Karpas-422 (cell line): ENCODE measurements around the gene TGFBRAP1. TPM values are rescaled to one million over a fixed set of nuclear protein-coding genes. Genes with fewer than 3 reads are reported as not detected.

Source experiments
- DNase-seq: peaks from one replicate; pipeline ENCODE4 v3.0.0-alpha.2; 2015
- H2AFZ ChIP-seq: fragments of 200-600 bp; sonication (generic); 2 replicates; pipeline ENCODE4 v1.6.1; 2014; ENCODE audit warnings: antibody characterized with exemption, low read length, mixed read lengths
- H3K27ac ChIP-seq: fragments of 200-600 bp; sonication (generic); 2 replicates; pipeline ENCODE4 v1.5.1; 2014; ENCODE audit warnings: mild to moderate bottlenecking, low read length, moderate library complexity
- H3K27me3 ChIP-seq: fragments of 200-600 bp; sonication (generic); 2 replicates; pipeline ENCODE4 v1.6.1; 2014; ENCODE audit warnings: low read length, mixed read lengths
- H3K36me3 ChIP-seq: fragments of 200-600 bp; sonication (generic); 2 replicates; pipeline ENCODE4 v1.6.1; 2014; ENCODE audit warnings: low read length, mixed read lengths; ENCODE audit not compliant: insufficient read depth
- H3K4me1 ChIP-seq: fragments of 200-600 bp; sonication (generic); 2 replicates; pipeline ENCODE4 v1.6.1; 2014; ENCODE audit warnings: mild to moderate bottlenecking, low read length, mixed read lengths
- H3K4me2 ChIP-seq: fragments of 200-600 bp; sonication (generic); 2 replicates; pipeline ENCODE4 v1.6.1; 2014; ENCODE audit warnings: low read length, low read depth, mild to moderate bottlenecking; ENCODE audit not compliant: poor library complexity, severe bottlenecking
- H3K4me3 ChIP-seq: fragments of 200-600 bp; sonication (generic); 2 replicates; pipeline ENCODE4 v1.5.1; 2014; ENCODE audit warnings: mild to moderate bottlenecking, antibody characterized with exemption, low read length, mixed read lengths
- H3K79me2 ChIP-seq: fragments of 200-600 bp; sonication (generic); 2 replicates; pipeline ENCODE4 v1.6.1; 2014; ENCODE audit warnings: mild to moderate bottlenecking, low read length, mixed read lengths
- H3K9ac ChIP-seq: fragments of 200-600 bp; sonication (generic); 2 replicates; pipeline ENCODE4 v1.6.0; 2014; ENCODE audit warnings: low read length
- H3K9me2 ChIP-seq: fragments of 200-600 bp; sonication (generic), shearing (Covaris generic); replicated peaks from 2 replicates; pipeline ENCODE4 v1.6.0; 2014; ENCODE audit warnings: mild to moderate bottlenecking, low read length, moderate library complexity; ENCODE audit not compliant: insufficient read depth
- H3K9me3 ChIP-seq: fragments of 300-700, 200-600 bp; sonication (generic); 2 replicates; pipeline ENCODE4 v1.6.1; 2014; ENCODE audit warnings: low read length, mixed read lengths
- H4K20me1 ChIP-seq: fragments of 200-600 bp; sonication (generic); 2 replicates; pipeline ENCODE4 v1.6.1; 2014; ENCODE audit warnings: mild to moderate bottlenecking, antibody characterized with exemption, low read length, low read depth; ENCODE audit not compliant: insufficient read depth
- total RNA-seq: library from RNA; depleted of rRNA; stranded (reverse); fragments of >200 nt; shearing (Covaris generic); gene quantifications from 2 replicates; pipeline ENCODE4 v1.2.3, GENCODE V29; 2014; ENCODE audit warnings: low replicate concordance

Gene TGFBRAP1
- total RNA-seq, 1 experiment from 2014 or later, result 23.0 TPM

DNA sequence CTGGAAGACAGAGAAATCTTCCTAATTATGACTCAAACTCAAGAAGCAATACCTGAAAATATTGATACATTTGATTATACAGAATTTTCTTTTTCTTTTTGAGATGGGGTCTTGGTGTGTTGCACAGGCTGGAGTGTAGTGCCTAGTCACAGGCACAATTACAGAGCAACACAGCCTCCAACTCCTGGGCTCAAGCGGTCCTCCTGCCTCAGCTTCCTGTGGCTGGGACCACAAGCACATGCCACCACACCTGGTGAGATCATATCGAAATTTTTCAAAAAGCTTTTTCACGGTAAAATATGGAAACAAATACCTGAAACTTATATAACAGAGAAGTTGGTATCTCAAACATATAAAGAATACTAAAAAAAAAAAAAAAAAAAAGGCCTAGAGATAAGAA, 27.9 kb downstream of the TGFBRAP1 start:
- no peak overlapping the region for H3K4me2 ChIP-seq
- H3K9me3 ChIP-seq, result no peaks in the 10 kb centered on the region
- H3K9me2 ChIP-seq, result no peaks in the 10 kb centered on the region
- H3K9ac ChIP-seq, result no peak overlapping the region
- peaks cover 2% of the 10 kb centered on the region; the same call in 1 of the 2 replicates for H3K4me1 ChIP-seq
- peaks cover 84% of the 10 kb centered on the region for H3K79me2 ChIP-seq
- H2AFZ ChIP-seq, result no peak overlapping the region
- H3K27ac ChIP-seq, result no peak overlapping the region
- no peak for DNase-seq
- H4K20me1 ChIP-seq, result peaks cover 24% of the 10 kb centered on the region
- H3K4me3 ChIP-seq, result no peak overlapping the region
- no peaks in the 10 kb centered on the region for H3K27me3 ChIP-seq
- H3K36me3 ChIP-seq, result peaks cover 21% of the 10 kb centered on the region

DNA sequence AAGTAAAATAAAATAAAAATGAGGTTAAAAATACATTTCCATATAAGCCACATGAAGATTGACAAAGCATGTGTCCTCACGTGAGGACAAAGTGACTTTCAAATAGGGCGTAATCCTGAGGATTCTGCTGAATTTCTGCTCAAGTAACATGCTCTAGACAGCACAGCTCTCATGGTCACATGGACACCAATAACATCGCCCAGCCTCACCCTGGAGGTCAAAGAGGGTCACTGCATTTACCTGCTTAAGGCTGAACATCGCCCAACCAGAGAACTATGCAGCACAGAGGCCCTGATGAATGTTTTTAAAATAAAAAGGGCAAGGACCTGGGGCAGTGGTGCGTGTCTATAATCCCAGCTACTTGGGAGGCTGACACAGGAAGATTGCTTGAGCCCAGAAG, 30.2 kb downstream of the TGFBRAP1 start:
- Histone ChIP-seq H3K4me1 (peaks cover 2% of the 10 kb centered on the region; the same call in 1 of the 2 replicates), H3K9me2 (no peaks in the 10 kb centered on the region), H3K4me2 (no peak overlapping the region), H3K79me2 (peaks cover 69% of the 10 kb centered on the region), H3K36me3 (peaks cover 29% of the 10 kb centered on the region), H3K9me3 (no peaks in the 10 kb centered on the region), H4K20me1 (peaks cover 14% of the 10 kb centered on the region; the same call in 1 of the 2 replicates), H2AFZ (no peak overlapping the region), H3K27ac (no peak overlapping the region), H3K9ac (no peak overlapping the region), H3K27me3 (no peaks in the 10 kb centered on the region), H3K4me3 (no peak overlapping the region)
- peak; percentile 51 for DNase-seq

DNA sequence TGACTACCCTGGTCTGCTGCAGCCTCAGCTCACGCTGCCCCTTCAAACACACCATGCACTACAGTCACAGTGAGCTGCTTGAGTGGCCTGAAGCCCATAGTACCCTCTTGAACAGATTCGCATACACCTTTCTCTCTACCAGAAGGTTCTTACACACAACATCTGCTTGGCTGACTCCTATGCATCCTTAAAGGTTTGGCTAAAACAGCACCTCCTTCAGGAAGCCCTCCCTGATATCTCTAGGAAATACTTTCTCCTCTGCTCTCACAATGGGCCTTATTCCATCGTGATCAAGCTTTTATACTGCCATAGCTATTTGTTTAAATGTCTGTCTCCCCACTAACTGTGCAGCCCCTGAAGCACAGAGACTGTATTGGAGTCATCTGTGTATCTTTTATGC, 31.5 kb downstream of the TGFBRAP1 start:
- Histone ChIP-seq H2AFZ (no peak overlapping the region), H3K79me2 (peaks cover 69% of the 10 kb centered on the region), H3K4me1 (peaks cover 2% of the 10 kb centered on the region; the same call in 1 of the 2 replicates), H3K27ac (no peak overlapping the region), H3K4me3 (no peak overlapping the region), H3K9ac (no peak overlapping the region), H4K20me1 (peaks cover 12% of the 10 kb centered on the region; the same call in 1 of the 2 replicates), H3K27me3 (no peaks in the 10 kb centered on the region), H3K4me2 (no peak overlapping the region), H3K9me2 (no peaks in the 10 kb centered on the region), H3K9me3 (no peaks in the 10 kb centered on the region), H3K36me3 (peaks cover 38% of the 10 kb centered on the region)
- DNase-seq, result no peak

DNA sequence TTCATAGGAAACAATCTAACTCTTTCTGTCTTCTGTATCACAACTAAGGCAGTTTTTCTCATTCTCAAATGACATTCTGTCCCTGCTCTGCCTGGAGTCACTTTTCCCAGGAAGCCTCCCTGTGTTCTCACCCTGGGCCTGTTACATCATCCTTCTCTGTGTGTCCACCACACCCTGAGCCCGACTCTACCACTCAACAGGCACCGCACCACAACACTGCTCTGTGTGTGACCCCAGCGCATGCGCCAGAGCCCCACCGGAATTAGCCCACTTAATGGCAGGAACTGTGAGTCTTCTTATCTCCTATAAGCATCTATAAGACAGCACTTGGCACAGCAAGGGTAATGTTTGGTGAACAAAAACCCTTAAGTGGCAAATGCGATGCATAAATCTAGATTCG, 32.3 kb downstream of the TGFBRAP1 start:
- no peaks in the 10 kb centered on the region for H3K9me3 ChIP-seq
- no peak overlapping the region for H3K4me2 ChIP-seq
- H4K20me1 ChIP-seq, result peaks cover 7% of the 10 kb centered on the region; the same call in 1 of the 2 replicates
- peaks cover 40% of the 10 kb centered on the region for H3K36me3 ChIP-seq
- H3K9me2 ChIP-seq, result no peaks in the 10 kb centered on the region
- H3K4me3 ChIP-seq, result no peak overlapping the region
- DNase-seq, result no peak
- H3K27me3 ChIP-seq, result no peaks in the 10 kb centered on the region
- no peaks in the 10 kb centered on the region for H3K4me1 ChIP-seq
- H3K9ac ChIP-seq, result no peak overlapping the region
- H3K27ac ChIP-seq, result no peak overlapping the region
- H3K79me2 ChIP-seq, result peaks cover 67% of the 10 kb centered on the region
- no peak overlapping the region for H2AFZ ChIP-seq

DNA sequence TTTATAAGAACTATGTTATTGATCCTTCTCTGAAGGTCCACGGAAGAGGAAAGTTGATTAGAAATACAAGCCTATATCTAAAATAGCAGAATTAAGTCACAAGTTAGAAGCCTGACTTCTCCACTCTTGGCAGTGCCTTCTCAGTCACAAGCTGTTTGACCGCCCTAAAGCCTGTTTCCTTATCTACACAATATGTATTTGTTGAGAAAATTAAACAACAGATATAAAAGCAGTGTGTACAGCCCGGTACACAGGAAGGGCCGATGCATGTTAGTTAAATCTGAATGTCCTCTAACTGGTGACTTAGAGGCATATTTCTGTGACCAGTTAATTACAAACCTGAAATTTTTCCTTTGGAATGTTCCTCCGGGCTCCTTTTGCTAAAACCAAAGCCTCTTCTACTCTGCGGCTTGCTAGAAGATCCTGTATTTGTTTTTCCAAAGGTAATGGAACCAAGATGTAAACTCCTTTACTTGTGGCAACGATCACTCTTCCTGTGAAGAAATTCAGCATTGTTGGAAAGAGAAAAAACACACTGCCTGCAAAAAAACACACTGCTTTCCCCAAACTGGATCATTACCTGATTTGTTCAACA, 33.4 kb downstream of the TGFBRAP1 start:
- no peak overlapping the region for H3K9ac ChIP-seq
- H3K4me1 ChIP-seq, result no peaks in the 10 kb centered on the region
- H3K9me3 ChIP-seq, result no peaks in the 10 kb centered on the region
- H3K27ac ChIP-seq, result no peak overlapping the region
- no peak overlapping the region for H3K4me2 ChIP-seq
- H2AFZ ChIP-seq, result no peak overlapping the region
- H3K36me3 ChIP-seq, result peaks cover 51% of the 10 kb centered on the region
- H3K4me3 ChIP-seq, result no peak overlapping the region
- no peak for DNase-seq
- H3K27me3 ChIP-seq, result no peaks in the 10 kb centered on the region
- H3K79me2 ChIP-seq, result peaks cover 66% of the 10 kb centered on the region
- no peaks in the 10 kb centered on the region for H3K9me2 ChIP-seq
- peaks cover 7% of the 10 kb centered on the region; the same call in 1 of the 2 replicates for H4K20me1 ChIP-seq

DNA sequence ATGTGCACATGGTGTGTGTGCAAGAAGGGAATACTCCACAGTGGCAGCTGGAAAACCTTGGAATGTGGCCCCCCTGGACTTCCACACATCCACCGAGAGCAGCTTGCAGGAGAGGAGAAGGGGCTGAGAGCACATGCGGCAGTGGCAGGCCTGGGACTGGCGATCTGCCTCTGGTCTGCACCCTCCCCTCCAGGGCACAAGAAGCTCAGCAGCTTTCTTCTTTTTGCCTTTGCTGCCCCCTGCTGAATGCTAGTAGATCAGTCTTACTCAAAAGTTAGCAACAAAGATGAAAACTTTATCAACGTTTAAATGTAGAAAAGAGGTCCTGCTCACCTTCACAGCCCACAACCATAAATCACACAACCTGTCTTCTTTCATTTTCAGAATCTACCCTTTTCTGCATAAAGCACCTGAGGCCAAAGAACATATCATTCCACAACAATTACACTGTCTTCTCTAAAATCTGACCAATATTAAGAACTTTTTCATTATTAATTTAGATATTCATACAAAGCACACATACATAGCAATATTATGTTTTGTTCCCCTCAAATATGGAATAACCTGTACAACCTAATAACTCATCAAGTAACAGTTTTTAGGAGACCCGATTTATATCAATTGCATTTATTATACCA, 34.6 kb downstream of the TGFBRAP1 start:
- Histone ChIP-seq H3K9ac (no peak overlapping the region), H3K27me3 (no peaks in the 10 kb centered on the region), H3K9me3 (no peaks in the 10 kb centered on the region), H3K79me2 (peaks cover 56% of the 10 kb centered on the region), H2AFZ (no peak overlapping the region), H3K36me3 (peaks cover 53% of the 10 kb centered on the region), H3K9me2 (no peaks in the 10 kb centered on the region), H3K4me1 (no peaks in the 10 kb centered on the region), H3K27ac (no peak overlapping the region), H3K4me2 (no peak overlapping the region), H4K20me1 (peaks cover 6% of the 10 kb centered on the region; the same call in 1 of the 2 replicates), H3K4me3 (no peak overlapping the region)
- peak; percentile 81 for DNase-seq

DNA sequence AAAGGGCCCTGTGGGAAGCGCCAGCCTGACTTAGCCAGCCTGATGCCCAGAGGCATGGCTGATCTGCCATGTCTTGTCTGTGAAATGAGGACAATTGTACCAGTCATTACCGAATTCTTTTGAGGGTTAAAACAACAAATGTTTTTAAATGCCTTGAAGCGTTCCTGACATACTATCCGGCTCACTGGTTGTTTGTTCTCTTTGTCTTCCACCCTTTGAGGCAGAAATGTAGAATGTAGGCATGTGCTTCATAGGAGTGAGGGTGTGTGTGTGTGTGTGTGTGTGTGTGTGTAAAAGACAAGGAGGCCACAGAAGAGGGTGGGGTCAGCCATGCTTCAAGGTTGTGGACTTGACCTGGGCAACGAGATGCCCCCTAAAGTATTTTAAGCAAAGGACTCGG, 35.5 kb downstream of the TGFBRAP1 start:
- Histone ChIP-seq H2AFZ (no peak overlapping the region), H3K36me3 (peaks cover 56% of the 10 kb centered on the region), H3K4me1 (no peaks in the 10 kb centered on the region), H3K9ac (no peak overlapping the region), H3K9me2 (no peaks in the 10 kb centered on the region), H3K9me3 (no peaks in the 10 kb centered on the region), H3K79me2 (peaks cover 54% of the 10 kb centered on the region), H3K27me3 (no peaks in the 10 kb centered on the region), H3K4me3 (no peak overlapping the region), H3K4me2 (no peak overlapping the region), H3K27ac (no peak overlapping the region), H4K20me1 (no peaks in the 10 kb centered on the region; the same call in 1 of the 2 replicates)
- no peak for DNase-seq

DNA sequence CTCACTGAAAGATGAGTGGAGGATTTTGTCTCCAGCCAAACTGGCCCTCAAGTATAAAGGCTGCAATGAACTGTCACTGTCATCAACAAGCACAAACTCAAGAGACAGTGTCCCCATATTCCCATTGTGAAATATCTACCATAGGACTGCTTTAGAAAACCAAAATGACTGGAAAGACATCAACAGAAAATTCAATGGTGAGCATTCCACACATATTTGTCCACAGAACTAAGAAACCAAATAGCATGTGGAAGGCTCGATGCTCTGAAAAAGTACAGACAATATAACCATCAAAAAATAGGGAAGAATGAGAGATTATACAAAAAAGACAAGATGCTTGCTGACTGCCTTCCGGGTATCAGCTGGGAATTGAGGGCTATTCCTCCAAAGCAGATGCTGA, 37.6 kb downstream of the TGFBRAP1 start:
- no peak overlapping the region for H3K27ac ChIP-seq
- peaks cover 5% of the 10 kb centered on the region; the same call in 1 of the 2 replicates for H4K20me1 ChIP-seq
- H2AFZ ChIP-seq, result no peak overlapping the region
- H3K4me2 ChIP-seq, result no peak overlapping the region
- H3K4me1 ChIP-seq, result no peaks in the 10 kb centered on the region; the same call in 1 of the 2 replicates
- no peak overlapping the region for H3K4me3 ChIP-seq
- no peaks in the 10 kb centered on the region for H3K27me3 ChIP-seq
- H3K36me3 ChIP-seq, result peaks cover 47% of the 10 kb centered on the region; the same call in 1 of the 2 replicates
- no peak overlapping the region for H3K9ac ChIP-seq
- H3K9me2 ChIP-seq, result no peaks in the 10 kb centered on the region
- DNase-seq, result no peak
- peaks cover 60% of the 10 kb centered on the region for H3K79me2 ChIP-seq
- H3K9me3 ChIP-seq, result no peaks in the 10 kb centered on the region
